ENCODE data around the gene BGLAP. TPM values are rescaled to one million over a fixed set of nuclear protein-coding genes. Genes with fewer than 3 reads are reported as not detected.

Gene BGLAP
- total and polyA plus RNA-seq, 2 donors (not counting 1 experiment from before 2014, with no cell fraction given): 3.1 to 7.4 TPM

- peak within 1 kb of the TSS; percentile 93 to 94 for H3K27ac ChIP-seq (ENCODE audit: low read length in 2 of 2)
- peaks cover 29% of the 10 kb centered on the region for H3K4me1 Mint-ChIP-seq
- peak within 1 kb of the TSS; percentile 75 to 95 (median 81) for H3K4me3 ChIP-seq (ENCODE audit: control extremely low read depth in 1 of 5, extremely low read depth in 1 of 5, insufficient read depth in 1 of 5, low read depth in 2 of 5, low read length in 4 of 5)
- peaks cover 4% of the 10 kb centered on the region for H4K20me1 ChIP-seq (ENCODE audit: control insufficient read depth, insufficient read depth, low read length, poor library complexity, severe bottlenecking)
- ChIA-PET POLR2A (interaction anchor here (0.5 to 2.1 kb wide), 18 partner anchors 12 to 539 kb away, joined by 3 to 9 read pairs (median 4); partner anchors contain the start of genes SEMA4A, SLC25A44, SMG5 and SYT11), CTCF (interaction anchor here (0.8 to 3.0 kb wide), 10 partner anchors 12 to 116 kb away, joined by 3 to 43 read pairs (median 6); partner anchors contain the start of genes SLC25A44 and SMG5)
- no peaks in the 10 kb centered on the region for H3K9me3 Mint-ChIP-seq (ENCODE audit: insufficient read depth)
- H3K4me2 ChIP-seq (replicated peaks; ENCODE audit: low read depth, low read length, poor library complexity, severe bottlenecking): peak within 1 kb of the TSS; percentile 93
- WGBS (ENCODE audit: insufficient coverage): under 1% methylated on average over 54 of the region's 61 CpGs
- peak; percentile 97 for DNase-seq
- no peaks in the 10 kb centered on the region for H3K9me3 ChIP-seq (ENCODE audit: control extremely low read depth in 1 of 3, control insufficient read depth in 2 of 3, insufficient read depth in 1 of 3, low read length in 2 of 3)
- H3K4me3 Mint-ChIP-seq: peak within 1 kb of the TSS; percentile 98
- H3K27me3 Mint-ChIP-seq: no peaks in the 10 kb centered on the region
- intact Hi-C loops (cut with micrococcal nuclease): loop anchor here (1.0 to 5.0 kb wide), 7 partner anchors 19 to 356 kb away; partner anchors contain the start of genes CCT3, GON4L, SLC25A44 and SMG5
- H3K79me2 ChIP-seq (ENCODE audit: control insufficient read depth, insufficient read depth, low read length): peaks cover 40% of the 10 kb centered on the region
- peak within 1 kb of the TSS; percentile 77 for H3K9ac ChIP-seq (ENCODE audit: low read length)
- ATAC-seq (ENCODE audit: low read depth): peak; percentile 97
- H2AFZ ChIP-seq (ENCODE audit: insufficient read depth, low read depth, low read length, poor library complexity, severe bottlenecking): peak within 1 kb of the TSS; percentile 88
- H3K4me1 ChIP-seq (ENCODE audit: control insufficient read depth in 2 of 2, insufficient read depth in 2 of 2, low read length in 2 of 2): peaks cover 14 to 19% of the 10 kb centered on the region in 2 donors
- no peak for TF ChIP-seq EZH2 (IDR thresholded peaks at IDR 0.05; ENCODE audit: borderline replicate concordance, insufficient read depth, low read depth, low read length, poor library complexity, severe bottlenecking)
- no peak for TF ChIP-seq CTCF (IDR thresholded peaks at IDR 0.05)
- H3K27me3 ChIP-seq (replicated peaks in 1 of 4; ENCODE audit: control extremely low read depth in 1 of 4, control insufficient read depth in 3 of 4, insufficient read depth in 4 of 4, low read length in 3 of 4): no peaks in the 10 kb centered on the region
- H3K36me3 ChIP-seq (replicated peaks in 1 of 2; ENCODE audit: control extremely low read depth in 1 of 2, control insufficient read depth in 1 of 2, extremely low read depth in 1 of 2, insufficient read depth in 2 of 2, low read length in 1 of 2): peaks cover 0 to 30% of the 10 kb centered on the region in 2 experiments
- H3K27ac Mint-ChIP-seq: peak within 1 kb of the TSS; percentile 99
These were observed 28.9 kb upstream of the BGLAP start, which contains the start of gene PMF1 for GRCh38 chr1:156212833-156213643. Gene PMF1 (plus strand): TSS chr1:156213007. CDS start chr1:156213016, 9 bp downstream.

Measured in B cell (primary cell).